Ramos (cell line): ENCODE data around the gene PPP4R3B.

ENCODE experiments used
- in situ Hi-C: fragments of 300-500 bp; cut with MboI; formaldehyde crosslinking; loops from one replicate; pipeline ENCODE4 v1.14.3; 2022; ENCODE audit warnings: low sequenced_read_pairs; ENCODE audit not compliant: unreplicated experiment

The PPP4R3B gene

GRCh38 chr2:55617175-55618024 is at the start of gene PPP4R3B:
Gene PPP4R3B (minus strand): TSS chr2:55617622. CDS start chr2:55617285, 337 bp downstream.
- in situ Hi-C loops = no loop called here

- in situ Hi-C loops = no loop called here
Observed at GRCh38 chr2:55653255-55653654, 35.8 kb upstream of the PPP4R3B start.

DNA sequence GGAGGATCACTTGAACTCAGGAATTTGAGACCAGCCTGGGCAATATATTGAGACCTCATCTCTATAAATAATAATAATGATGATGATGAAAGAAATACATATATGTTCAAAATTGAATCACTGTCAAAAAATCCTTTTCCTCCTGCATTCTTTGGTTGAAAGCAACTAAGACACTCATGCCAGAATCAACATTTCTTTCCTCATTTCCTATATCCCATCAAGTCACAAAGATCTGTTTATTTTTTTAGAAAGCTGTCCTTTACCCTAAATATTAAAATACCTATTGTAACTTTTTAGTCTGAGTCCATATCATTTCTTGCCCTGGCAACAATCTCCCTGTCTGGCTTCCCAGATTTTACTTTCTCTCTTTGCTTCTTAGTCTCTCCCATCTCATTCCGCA is 31.8 kb upstream of the PPP4R3B start:
- in situ Hi-C loops = no loop called here

GRCh38 chr2:55636831-55637230 is 19.4 kb upstream of the PPP4R3B start:
- in situ Hi-C loops = no loop called here

- in situ Hi-C loops = no loop called here
Observed at GRCh38 chr2:55628931-55629330, 11.5 kb upstream of the PPP4R3B start.

DNA sequence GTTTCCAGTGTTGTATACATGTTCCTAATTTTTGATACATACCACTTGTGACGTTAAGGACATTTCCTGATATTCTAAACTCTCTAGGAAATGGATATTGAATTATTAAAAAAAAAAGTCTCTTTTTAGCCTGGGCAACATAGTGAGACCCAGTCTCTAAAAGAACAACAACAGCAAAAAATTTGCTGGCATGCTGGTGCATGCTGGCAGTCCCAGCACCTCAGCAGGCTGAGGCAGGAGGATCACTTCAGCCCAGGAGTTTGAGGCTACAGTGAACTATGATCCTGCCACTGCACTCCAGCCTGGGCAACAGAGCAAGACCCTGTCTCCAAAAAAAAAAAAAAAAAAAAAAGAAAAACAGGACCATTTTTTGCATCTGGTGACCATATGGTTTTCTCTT is 10.5 kb upstream of the PPP4R3B start:
- in situ Hi-C loops = no loop called here

DNA sequence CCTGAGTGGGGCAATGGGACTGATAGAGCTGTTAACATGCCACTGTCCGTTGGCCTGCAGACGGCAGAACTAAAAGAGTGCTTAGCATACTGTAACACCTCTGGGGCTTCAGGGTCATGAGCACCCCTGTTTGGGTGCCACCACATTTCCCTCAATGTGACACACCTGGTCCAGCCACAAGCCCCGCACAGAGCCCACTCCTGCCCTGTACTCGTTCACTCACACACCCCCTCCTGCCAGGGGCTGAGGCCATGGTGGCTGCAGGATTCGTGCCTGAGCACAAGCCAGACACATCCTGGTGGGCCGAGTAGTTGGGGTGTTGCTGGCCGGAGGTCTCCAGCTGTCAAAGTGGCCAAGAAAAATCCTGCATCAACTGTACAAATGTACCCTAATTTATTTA is 4.4 kb upstream of the PPP4R3B start:
- in situ Hi-C loops = no loop called here

- in situ Hi-C loops = no loop called here
Observed at GRCh38 chr2:55620123-55620779, 2.8 kb upstream of the PPP4R3B start.

GRCh38 chr2:55618275-55619055 is 1.0 kb upstream of the PPP4R3B start:
- in situ Hi-C loops = no loop called here

- in situ Hi-C loops = no loop called here
Observed at GRCh38 chr2:55618025-55618274, 528 bp upstream of the PPP4R3B start.

GRCh38 chr2:55616551-55617174 is 759 bp downstream of the PPP4R3B start:
- in situ Hi-C loops = no loop called here

DNA sequence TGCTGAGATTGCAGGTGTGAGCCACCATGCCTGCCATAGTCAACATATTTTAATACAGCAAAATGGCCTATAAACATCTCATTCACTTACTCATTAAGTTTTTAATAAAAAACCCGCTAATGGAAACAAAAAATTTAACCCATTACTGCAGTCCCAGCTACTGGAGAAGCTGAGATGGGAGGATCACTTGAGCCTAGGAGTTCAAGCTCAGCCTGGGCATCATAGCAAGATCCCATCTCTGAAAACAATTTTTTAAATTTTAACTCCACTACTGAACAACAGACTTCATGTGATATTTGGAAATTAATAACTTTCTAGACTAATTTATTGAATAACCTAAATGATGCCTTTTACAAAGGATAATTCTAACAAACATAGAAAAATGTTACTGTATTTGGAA is 5.4 kb downstream of the PPP4R3B start:
- in situ Hi-C loops = no loop called here

- in situ Hi-C loops = no loop called here
Observed at GRCh38 chr2:55610954-55611743, 6.3 kb downstream of the PPP4R3B start.

DNA sequence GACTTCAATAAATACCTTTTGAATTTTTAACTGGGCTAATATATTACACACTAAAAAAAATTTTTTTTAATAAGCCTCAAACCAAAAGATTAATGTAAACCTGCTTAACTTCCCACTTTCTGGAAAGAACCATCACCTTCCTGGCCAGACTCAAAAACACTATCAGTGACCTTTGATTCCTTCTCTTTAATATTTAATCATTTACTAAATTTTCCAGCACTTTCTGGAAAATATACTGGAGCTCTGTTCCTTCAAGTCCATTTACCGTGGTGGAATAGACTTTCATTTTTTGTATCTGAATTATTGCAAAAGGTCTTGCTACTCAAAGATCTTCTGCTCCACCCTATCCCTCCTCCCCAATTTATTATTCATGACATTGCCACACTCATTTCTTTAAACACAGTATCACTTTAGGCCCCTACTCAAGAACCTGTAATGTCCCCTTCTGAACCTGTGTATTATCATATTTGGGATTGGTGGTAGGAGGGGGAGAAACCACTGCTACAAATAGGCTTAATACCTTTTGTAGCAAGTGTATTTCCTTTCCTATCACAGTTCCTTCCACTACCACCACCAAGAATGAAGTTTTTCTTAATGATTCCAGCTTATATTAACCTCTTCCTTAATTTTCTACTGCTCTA is 7.4 kb downstream of the PPP4R3B start:
- in situ Hi-C loops = no loop called here

- in situ Hi-C loops = no loop called here
Observed at GRCh38 chr2:55609193-55609794, 8.1 kb downstream of the PPP4R3B start.

DNA sequence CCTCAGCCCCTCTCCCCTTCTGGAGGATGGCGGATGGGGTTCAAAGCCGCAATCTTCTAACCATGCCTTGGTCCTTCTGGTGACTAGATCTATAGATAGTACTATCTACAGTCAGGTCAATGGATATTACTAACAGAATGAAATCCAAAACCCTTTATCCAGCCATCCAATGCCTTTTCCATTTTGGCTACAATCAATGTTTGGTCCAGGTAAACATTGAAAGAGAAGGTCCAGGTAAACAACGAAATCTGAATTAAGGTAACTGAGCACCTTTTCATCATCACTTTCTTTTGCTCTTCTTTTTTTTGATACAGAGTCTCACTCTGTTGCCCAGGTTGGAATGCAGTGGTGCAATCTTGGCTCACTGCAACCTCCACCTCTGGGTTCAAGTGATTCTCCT is 9.7 kb downstream of the PPP4R3B start:
- in situ Hi-C loops = no loop called here

- in situ Hi-C loops = no loop called here
Observed at GRCh38 chr2:55604027-55604565, 13.3 kb downstream of the PPP4R3B start.

- in situ Hi-C loops = no loop called here
Observed at GRCh38 chr2:55601849-55602248, 15.6 kb downstream of the PPP4R3B start.
